Fibroblast of skin of scalp (primary cell): Measurements from ENCODE around the gene PCSK5.
"Not testable (repeated sequence)": the region's sequence is repeated elsewhere in the genome, so short reads cannot be mapped to it uniquely, and the experiment has no call there.

ENCODE experiments used
- DNase-seq: peaks from one replicate; pipeline ENCODE4 v3.0.0-alpha.2; 2013

The PCSK5 gene

DNA sequence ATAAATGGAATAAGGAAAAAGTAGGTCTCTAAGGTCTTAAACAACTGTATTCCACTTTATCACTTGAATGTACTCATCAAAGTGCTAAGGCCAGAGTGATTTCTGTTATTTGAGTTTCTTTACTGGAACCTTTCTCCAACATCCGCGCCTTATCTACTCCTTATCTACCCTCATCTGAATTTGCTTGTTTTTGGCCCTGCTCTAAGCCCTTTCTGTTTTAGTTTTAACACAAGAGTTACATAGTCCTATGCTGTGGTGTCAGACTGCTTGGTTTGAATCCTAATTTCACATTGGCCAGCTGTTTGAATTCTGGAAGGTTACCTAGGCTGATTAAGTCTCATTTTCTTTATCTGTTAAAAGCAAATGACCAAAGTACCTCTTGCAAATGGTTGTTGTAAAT, 128.3 kb downstream of the PCSK5 start:
- DNase-seq: no peak

DNA sequence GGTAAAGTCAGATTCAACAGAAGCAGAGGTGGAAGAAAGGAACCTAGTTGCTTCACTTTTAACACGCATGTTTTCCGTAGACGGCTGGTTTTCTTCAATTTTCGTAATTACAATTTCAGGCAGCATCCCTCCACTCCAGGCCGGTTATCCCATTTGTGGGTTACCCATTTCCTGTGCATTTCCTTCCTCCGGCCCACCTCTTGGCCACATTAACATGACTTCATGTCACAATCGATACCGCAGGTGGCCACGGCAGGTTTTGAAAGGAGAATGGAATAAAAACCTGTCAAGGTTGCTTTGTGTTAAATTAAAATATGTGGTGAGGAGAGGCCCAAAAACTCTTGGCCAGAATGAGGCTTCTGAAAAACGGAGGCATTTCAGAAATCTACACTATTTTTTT, 130.2 kb downstream of the PCSK5 start:
- DNase-seq: no peak

DNA sequence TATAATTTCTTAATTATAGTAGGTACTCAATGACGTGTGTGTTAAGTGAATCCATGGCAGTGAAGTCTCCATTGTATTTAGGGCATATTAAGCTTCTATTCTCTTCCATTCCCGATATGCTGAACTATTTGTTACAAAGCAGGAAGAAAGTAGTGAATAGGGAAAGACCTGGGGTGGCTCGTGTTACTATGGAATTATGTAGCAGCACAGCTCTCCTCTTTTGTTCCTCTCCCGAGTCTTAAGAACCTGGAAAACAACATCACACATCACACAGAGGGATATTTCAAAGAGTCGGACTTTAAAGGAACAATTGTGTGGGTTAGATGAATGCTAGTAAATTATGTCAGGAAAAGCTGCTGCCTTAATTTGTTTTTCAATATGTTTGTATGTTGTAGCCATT, 131.8 kb downstream of the PCSK5 start:
- no peak for DNase-seq

DNA sequence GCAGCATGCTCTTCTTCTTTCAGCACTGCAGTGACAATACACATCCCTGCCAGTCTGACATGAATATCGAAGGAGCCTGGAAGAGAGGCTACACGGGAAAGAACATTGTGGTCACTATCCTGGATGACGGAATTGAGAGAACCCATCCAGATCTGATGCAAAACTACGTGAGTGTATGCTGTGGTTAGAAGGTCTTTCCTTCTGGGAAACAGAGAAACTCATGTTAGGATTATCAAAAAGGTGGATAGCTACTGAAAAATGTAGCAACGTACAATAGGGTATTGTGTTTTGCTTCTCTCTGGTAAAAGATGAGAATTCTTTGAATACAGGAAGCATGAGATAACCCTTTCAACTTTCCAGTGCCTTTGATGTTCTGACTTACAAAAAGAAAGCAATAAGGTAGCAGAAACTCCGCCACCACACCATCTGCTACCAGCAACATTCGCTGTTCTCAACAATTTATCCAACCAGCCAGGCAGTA, 133.3 kb downstream of the PCSK5 start:
- no peak for DNase-seq

DNA sequence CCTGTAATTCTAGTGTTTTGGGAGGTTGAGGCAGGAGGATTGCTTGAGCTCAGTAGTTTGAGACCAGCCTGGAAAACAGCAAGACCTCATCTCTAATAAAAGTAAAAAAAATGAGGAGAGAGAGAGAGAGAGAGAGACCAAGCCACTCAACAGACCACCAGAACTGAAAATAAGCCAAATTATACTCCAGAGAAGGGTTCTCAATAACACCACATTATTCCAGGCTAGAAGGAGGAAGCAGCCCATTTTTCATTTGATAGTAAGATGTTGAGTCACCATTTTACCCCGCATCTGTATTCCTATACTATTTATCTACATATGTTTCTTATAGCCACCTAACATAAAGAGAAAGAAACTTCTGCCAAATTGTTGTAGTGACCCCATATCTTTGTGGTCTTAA, 134.8 kb downstream of the PCSK5 start:
- DNase-seq: no peak

DNA sequence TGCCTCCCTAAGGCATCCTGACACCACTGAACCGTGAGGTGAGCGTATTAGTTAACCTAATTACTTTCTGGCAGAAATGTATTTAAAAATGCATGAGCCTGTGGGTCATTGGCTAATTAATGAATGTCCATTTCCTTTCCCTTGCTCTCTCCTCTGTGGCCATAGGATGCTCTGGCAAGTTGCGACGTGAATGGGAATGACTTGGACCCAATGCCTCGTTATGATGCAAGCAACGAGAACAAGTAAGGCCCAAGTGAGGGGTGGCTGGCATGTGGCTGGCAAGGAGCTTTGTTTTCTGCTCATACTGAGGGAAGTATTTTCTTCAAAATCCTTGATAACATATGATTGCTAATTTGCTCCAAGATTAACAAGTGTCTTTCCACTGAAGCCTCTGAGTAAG, 136.3 kb downstream of the PCSK5 start:
- no peak for DNase-seq

DNA sequence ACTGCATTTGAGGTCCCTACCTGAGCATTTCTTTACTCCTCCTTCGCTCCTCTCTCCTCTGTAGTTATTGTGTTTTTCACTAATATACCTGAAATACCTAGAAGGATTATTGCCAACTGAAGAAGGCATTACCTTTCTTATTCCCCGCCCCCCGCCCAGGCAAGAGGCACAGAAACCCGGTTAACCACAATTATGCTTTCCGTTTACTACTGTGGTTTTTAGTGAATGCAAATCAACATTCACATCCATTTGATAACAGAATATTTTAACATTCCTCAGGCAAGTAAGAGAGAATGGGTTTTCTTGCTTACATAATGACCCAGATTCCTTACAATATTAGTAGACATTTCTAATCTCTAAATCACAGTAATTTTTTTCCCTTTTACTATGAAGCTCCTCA, 136.9 kb downstream of the PCSK5 start:
- peak; percentile 24 for DNase-seq

DNA sequence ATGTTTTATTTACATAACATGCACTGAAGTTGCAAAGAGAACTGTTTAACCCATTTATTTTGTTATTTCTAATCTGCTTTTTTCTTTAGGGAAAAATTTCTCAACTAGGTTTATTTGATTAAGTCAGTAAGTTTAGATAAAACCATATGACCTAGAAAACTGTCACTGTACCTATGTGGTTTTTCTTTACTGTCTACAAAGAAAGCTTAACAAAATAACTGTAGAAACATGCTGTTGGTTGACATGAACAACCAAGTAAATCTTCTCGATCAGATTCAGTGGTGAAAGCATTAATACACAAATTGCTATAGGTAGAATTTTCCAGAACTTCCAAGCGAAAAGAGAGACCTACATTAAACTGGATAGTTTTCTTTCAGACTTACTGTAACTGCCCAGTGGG, 137.4 kb downstream of the PCSK5 start:
- no peak for DNase-seq

DNA sequence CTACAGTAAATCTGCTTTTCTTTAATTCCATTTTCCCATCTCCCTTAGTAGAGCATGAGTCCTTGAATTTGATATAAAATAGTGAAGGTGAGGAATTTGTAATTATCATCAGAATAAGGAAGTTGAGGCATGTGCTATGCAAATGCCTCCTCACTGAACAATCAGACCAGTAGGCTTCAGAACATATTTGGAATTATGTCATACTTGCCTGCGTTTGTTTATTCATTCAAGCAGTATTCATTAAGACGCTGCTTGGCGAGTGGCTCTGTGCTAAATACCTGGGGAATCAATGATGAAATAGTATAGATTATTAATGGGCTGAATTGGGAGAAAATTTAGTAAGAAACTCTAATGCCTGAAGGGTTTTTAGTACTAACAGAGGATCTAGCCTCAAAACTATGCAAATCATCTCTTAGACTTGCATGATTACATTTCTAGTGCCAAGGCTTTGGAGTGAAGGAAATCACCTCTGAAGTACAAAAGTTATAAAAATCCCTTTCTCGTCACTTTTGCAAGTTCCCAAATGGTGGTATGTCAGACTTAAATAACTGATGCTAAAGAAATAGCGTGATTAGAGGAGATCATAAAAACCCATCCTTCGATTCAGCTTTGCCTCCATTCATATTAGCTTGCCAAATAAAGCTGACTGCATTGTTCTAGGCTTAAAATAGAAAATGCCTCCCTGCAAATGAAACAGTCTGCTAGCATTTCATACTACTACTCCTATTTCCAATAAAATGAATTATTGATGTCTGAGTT, 141.7 kb downstream of the PCSK5 start:
- no peak for DNase-seq

DNA sequence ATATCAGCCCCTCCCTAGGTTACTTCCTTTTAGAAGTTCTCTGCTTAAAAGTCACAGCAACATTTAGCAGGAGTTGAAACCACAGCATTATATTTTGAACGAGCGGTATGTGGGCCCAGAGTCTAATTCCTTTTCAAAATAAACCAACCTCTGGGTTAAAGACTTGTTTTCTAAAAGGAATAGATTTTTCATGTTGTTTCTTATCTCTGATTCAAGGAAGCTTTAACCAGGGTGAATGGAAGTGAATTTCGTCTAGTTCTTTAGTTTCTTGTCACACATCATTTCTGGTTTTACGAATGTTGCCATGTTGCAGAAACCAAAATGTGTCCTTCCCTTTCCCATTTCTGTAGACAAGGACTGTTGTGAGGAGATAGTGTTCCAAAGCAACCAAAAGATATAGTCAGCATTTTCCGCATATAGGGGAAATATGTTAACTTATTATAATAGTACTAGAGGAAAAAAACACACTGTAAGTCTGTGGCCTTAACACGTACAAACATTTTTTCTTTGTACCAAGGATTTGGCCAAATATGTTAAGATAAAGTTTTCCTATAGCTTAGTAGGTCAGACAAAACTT, 142.4 kb downstream of the PCSK5 start:
- no peak for DNase-seq

DNA sequence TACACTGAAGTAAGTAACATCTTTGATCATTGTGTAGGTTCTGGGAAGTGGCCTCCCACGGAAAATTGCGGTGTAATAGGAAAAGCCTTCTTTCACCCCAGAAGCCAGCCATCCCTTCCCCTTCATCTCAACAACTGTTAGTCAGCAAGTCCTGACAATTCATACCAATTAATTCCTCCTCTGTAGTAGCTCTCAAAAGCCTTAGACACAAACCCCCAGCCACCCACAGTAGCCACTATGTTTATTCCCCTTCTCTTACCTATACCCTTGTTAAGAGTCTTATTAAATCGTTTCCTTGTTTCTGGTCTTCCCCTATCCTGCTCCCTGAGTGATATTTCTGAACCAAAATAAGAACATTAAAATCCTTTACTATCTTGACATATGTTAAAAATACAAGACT, 143.6 kb downstream of the PCSK5 start:
- no peak for DNase-seq

DNA sequence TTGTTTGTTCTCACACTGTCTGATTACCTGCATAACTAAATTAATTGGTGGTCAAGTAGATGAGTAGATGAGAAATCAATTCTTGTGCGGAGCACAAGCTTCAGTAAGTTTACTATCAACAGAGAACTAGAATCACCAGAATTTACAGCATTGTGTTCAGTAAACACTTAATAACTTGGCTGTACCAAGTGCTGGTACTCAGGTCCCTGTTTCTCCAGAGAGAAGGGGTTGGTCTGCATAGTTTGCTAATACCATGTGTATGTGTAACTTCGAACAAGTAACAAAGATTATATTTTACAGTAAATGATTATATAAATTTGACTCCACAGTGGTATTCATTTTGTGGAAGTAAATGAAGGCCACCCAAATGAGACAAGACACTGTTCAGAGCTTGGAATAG, 146.3 kb downstream of the PCSK5 start:
- no peak for DNase-seq

DNA sequence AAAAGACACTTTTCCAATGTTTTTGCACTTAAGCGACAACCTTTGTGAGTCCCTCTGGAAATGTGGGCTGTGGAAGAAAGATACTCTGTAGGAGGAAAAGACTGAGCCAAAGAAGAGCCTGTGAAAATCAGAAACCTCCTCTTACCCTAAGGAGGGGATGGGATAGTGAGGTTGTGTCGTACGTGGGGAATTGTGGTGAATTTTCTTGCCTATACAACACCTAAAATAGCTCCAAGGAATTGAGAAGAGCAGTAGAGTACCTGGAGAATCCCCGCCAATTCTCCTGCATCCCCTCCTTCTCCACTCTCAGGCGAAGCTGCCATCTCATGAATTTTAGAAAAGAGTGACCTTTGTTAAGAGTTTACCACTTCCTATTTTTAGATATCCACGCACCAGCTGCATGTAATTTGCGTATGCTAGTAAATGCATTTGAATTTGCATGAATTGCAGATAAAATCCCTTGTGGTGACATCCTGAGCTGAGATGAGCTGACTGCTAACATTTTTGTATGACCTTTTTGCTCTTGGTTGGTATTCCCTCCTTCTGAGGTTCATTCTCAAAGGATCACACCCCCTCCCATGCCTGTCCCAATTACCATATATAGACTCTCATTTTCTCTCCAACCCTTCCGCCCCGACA, 147.2 kb downstream of the PCSK5 start:
- DNase-seq: no peak

DNA sequence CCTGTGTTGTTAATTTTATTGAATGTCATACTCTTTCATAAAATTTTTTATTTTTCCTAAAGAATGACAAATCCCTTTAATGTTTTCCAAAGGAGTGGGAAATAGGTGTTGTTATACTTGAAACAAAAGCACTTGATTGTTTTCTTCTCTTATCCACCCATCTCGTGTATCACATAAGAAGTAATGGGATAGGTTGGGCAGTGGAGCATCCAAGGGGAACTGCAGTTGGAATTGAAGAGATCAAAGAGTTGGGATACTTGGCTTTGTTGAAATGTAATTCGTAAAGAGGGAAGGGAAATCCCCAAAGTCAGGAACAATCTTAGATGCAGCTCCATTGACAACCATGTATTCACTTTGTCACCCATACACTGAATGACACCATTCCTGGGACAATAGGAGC, 148.0 kb downstream of the PCSK5 start:
- no peak for DNase-seq

DNA sequence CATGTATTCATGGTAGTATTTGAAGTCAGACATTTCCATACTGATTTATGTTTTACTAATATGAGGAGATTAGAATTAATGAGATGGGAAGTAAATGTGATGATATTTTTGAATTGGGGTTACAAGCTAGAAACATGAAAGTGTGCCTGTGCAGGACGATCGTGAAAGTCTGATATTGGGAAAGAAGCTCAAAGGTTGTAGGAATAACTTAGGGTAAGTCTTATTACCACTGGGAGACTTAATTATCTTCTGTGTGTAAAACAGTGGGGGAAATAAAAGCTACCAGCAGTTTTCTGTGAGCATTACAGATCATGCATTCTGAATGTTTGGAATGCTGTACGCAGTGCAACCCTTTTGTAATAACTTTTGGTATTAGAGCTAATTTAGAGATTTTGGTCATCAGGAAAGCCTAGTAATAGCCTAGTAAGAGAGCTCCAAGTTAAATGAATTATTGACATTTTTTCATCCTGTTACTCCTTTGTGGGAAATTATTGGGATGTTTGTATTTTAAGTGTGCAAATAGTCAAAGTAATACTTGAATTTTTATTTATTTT, 153.9 kb downstream of the PCSK5 start:
- peak; percentile 79 for DNase-seq

DNA sequence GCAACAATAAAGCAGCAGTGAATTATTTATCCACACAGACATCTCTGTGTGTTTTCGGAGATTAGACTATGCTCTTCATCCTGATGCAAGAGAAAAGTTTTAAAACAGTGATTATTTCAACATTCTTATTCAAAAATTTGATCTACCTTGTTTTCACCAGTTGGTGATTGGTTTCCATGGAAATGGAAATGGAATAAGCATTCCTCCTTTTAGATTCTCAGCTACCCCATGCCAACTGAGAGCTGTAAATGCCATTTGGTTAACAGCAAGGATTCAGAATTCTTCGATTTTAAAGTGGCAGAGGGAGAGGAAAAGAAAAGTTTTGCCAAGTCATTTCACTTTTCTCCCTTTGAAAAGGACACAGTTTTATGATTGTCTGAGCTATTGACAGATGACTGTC, 154.7 kb downstream of the PCSK5 start:
- peak; percentile 23 for DNase-seq

DNA sequence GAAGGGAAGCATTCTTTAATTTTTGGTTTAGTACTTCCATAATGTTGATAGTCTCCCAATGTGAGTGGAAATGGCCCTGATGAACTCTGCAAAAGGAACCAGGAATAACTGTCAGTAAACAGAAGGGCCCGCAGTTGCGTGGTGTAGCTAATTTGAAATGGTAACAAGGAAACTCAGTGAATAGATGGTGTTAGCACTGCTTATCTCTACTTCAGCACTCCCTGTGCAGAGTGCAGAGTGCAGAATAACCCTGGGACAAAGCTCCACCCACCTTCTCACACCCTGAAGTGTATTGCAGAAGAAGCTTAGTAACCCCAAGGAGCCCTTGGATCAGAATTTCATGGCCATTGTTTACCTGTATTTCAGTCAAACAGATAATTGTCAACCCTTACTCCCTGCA, 158.9 kb downstream of the PCSK5 start:
- DNase-seq: no peak

DNA sequence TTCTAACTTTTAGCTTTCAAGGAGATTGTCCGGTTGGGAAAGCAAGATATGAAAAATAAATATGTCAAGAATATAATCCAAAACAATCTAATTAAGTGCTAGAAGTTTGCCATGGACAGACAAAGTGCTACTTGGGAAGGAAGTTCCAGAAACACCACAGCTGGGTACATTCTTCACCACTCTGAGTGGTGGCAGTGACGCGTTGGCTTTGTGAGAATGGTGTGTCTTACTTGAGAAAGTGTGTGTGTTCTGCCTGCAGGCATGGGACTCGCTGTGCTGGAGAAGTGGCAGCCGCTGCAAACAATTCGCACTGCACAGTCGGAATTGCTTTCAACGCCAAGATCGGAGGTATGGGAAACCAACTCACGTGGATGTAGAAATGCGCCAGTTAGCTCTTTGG, 177.2 kb downstream of the PCSK5 start:
- DNase-seq: no peak

DNA sequence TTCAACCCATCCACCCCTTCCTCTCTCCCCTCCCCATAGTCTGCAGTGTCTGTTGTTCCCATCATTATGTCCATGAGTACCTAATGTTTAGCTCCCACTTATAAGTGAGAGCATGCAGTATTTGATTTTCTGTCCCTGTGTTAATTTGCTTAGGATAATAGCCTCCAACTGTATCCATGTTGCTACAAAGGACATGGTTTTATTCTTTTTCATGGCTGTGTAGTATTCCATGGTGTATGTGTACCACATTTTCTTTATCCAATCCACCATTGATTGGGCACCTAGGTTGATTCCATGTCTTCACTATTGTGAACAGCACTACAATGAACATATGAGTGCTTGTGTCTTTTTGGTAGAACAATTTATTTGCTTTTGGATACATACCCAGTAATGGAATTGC, 187.1 kb downstream of the PCSK5 start:
- no peak for DNase-seq

DNA sequence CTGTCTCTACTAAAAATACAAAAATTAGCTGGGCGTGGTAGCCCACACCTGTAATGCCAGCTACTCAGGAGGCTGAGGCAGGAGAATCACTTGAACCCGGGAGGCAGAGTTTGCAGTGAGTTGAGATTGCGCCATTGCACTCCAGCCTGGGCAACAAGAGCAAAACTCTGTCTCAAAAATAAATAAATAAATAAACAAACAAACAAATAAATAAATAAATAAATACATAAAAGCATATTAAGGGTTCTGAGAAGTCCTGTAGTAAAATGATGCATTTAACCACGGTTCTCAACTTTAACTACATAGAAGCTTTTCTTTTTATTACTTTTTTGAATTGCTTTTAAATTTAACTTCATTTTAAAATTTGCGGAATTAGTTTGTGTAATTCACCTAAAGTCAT, 190.8 kb downstream of the PCSK5 start:
- DNase-seq: not testable (repeated sequence)

DNA sequence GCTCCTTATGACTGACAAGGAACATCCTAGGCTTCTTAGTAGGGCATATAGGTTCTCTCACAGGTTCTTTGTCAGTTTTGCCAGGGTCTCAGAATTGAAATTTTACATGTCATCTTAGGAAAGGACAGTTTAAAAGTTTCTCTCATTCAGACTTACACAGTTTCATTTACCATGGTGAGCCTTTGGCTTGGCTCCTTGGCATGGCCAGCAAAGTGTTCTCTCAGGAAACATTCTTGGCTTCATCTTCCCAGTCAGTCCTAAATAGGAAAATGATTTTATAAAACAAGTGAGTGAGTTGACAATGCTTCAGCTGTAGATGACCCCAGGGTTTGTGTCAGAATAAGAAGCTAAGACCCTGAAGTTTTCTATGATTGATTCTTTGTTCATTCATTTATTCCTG, 191.6 kb downstream of the PCSK5 start:
- DNase-seq: no peak

DNA sequence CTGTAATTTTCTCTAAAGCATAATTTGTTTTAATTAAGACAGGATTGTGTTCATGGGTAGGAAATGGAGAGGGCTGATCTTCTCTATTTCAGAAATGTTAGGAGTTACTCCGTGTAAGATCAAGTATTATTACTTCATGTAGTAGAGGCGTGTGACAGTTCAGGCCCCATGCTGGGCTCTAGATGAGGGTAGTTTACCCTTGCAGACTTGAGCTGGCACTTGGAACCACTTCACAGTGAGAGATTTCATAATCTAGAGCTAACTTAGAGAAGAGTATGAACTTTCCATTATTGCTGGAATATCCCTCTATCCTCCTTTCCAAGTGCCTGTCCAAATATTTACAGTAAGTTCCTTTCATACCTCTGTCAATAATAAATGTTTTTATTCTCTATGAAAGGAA, 195.1 kb downstream of the PCSK5 start:
- no peak for DNase-seq

DNA sequence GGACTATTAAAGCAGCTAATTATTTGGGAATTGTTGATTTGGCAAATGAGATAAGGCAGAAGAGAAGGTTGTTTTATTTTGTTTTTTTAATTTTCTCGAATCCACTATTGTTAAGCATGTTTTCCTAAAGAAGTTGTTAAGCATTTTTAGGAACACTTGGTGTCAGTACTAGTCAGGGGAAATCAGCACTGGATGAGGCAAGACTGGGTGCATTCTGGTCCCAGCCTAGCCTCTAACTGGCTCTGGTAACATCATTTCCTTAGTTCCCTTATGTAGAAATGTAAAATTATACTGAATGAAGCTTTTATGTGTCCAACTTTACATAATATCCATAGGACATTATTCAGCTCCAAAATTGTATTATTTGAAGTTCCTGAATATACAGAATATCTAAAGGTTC, 196.1 kb downstream of the PCSK5 start:
- DNase-seq: no peak

DNA sequence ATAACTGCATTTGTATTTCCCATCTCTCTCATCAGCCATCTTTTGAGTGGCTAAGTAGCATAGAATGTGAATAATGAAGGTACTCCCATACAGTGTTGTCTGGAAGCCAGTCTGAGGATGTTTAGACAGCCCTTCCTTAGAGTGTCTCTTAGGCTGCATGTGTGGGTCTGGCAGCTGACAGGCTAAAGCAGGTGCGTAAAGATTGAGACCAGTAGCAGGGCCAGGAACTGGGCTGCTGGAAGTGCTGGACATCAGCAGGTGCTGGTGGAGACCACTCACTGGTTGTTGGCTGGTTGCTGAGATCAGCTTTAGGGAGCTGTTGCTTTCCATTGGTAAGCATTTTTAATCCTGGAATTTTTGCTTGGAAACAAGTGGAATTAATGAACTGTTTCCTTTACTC, 197.5 kb downstream of the PCSK5 start:
- no peak for DNase-seq
